ENCODE results near the gene NFASC.

NFASC gene

DNA sequence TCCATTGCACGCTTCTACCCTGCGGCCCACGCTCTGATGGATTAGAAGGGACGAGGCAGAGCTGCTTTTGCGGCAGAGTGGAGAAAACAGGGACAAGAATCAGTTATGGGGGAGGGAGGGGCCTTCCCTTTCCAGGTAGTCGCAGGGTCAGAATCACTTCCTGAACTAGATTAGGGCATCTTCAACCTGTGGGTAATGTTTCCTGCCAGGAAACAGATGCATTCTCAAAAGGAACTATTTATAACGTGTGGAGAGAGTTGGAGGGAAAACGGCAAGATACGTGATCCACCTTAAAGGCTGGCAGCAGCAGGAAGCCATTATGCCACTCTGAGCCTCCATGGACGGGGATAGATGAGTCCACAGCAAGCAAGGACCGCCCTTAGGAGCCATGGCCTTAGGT, 112.5 kb downstream of the NFASC start:
- DNase-seq (ENCODE audit: low spot score), result no peak

- no peak for DNase-seq (ENCODE audit: low spot score)
These were observed 113.2 kb downstream of the NFASC start for GRCh38 chr1:204983881-204984280.

- no peak for DNase-seq (ENCODE audit: low spot score)
These were observed 113.8 kb downstream of the NFASC start for GRCh38 chr1:204984499-204984898.

DNA sequence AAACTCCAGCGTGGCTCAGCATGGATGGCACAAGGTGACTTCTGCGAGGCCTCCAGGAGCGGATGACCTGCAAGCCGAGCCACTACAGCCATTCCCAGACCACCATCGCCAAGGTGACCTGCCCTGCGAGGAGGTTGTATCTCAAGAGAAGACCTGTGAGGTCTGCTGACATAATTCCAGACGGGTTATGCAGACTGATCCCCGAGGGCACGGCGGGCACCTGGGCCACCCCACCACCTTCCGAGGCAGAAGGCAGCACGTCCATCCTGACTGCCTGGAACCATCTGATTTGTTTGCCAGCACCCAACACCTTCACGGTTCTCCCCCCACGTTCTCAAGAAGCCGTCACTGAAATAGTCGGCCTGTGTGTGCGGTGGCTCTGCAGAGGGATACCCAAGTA, 115.5 kb downstream of the NFASC start:
- no peak for DNase-seq (ENCODE audit: low spot score)

DNA sequence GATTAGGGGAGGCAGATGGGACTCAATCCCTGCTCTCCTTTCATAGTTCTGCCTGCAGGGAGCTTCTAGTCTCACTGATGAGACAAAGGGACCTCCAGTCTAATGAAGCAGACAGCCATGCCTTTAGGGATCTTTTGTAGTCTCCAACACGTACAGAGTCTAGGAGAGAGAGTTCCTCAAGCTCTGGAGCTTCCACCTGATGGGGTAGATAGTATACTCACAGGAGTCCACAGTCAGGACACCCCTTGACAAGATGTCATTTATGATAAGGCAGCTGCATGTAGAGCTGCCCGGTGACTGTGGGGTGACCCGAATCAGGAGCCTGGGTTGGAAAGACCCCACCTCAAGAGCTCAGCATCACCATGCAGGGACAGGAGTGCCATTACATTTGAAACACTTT, 117.0 kb downstream of the NFASC start:
- DNase-seq (ENCODE audit: low spot score), result no peak

- DNase-seq (ENCODE audit: low spot score), result no peak
These were observed 117.5 kb downstream of the NFASC start for GRCh38 chr1:204988196-204988595.

DNA sequence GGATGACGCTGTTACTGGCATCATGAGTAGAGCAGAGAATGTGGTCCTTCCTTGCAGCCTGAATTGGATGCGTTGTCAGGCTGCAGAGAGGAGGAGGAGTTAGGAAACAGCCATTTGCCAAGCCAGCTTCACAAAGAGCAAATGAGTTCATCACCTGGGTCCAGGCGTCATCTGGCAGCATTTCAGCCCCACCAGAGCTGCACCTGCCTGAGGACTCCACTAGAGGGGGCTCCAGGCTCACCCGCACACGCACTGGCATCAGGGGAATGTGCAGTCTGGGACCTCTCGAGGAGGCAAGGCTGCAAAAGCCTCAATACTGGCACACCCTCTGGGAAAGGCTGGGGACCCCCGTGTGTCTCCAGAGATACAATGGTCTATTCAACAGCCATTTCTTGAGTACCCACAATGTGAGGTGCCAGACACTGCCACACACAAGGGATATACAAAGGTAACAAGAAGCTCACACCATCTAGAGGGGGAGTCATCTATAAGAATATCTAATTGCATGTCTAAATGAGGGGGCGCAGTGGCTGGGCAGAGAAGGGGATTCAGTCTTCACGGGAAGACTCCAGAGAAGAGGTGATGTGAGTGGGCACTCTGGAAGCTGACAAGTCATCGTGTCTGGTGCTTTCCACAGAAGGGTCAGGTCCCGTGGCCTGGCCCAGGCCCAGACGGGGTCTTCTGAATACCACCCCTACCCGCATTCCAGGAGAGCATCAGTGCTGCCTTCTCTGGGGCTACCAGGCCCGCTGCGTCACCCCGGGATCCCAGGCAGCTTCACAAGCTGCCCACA, 118.8 kb downstream of the NFASC start:
- peak; percentile 95 for DNase-seq (ENCODE audit: low spot score)

DNA sequence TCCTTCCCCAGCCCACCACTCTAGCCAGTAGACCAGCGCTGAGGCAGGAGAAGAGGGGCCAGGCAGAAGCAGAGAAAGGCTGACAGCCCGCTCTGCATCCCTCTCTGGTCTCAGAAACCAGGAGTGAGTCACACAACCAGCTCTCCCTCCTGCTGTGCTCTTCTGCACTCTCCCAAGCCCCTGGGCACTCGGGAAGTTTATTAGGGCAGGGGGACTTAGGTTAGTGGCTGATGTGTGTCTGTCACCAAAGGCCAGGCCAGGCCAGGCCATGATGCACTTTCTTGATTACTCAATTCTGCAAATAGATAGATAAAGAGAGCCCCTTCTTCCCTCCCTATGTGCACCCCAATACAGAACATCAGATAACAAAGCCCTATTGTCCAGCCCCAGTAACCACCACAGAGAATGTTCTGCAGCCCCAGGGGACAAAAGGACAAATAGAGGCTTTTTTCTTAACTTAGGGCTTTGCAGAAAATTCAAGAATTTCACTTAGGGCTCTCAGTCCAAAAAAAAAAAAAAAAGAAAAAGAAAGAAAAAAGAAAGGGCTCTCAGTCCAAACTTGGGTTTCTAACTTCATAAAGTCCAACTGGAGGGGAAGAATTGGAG, 119.5 kb downstream of the NFASC start:
- DNase-seq (ENCODE audit: low spot score), result no peak

GRCh38 chr1:204990721-204991341, 120.2 kb downstream of the NFASC start:
- DNase-seq (ENCODE audit: low spot score), result no peak

DNA sequence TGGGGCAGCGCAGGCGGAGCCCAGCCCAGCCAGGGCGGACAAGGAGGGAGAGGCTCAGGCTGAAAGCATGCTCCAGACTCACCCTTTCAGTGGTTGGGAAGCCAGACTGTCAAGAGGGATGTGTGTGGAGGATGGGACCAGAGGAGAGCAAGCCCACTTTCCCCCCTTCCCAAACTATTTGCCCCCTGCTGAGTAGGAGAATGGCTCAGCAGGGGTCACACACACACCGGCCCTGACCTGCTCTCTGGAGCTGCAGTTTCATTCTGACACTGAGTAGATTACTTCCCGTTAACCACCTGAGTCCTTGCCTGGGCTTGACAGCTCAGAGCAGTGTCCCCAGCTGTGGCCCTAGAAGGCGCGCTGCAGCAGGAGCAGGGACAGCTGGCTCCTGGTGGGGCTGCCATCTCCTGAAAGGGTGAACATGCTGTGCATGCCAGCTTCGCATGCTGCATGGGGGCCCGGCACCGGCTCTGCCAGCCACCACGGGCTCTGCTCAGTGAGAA, 120.7 kb downstream of the NFASC start:
- no peak for DNase-seq (ENCODE audit: low spot score)

DNA sequence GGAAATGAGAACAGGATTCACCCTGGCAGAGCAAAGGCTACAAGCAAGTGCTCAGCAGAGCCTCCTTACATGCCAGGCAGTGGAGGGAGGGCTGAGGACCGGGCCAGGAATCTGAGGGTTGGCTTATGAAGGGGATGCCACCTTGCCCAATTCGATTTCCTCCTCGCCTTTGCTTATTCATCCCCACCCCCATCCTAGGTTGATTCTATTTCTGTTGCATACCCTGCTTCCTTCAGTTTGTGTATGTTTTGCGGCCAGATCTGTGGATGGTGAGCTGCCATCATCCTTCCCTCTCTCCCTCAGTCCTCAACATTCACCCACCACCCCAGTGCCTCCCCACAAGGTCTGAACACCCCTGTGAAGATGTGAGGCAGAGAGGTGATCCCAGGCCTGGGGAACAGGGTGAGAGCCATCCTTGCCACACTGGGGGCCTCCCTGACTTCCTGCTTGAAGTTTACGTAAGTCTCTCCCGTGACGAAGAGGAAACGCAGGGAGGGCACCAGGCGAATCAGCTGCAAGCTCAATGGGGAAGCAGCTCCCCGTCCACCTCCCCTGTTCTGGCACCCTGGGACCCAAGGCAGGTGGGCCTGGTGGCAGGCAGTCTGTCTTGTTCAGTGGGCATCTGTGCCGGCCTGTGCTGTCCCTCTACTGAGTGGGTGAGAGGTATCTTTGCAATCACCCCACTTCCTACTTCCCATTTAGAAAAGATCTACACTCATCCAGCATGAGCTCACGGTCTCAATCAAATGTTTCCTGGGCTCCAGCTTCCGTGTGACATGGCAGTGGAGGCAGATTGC, 121.7 kb downstream of the NFASC start:
- DNase-seq (ENCODE audit: low spot score), result no peak

DNA sequence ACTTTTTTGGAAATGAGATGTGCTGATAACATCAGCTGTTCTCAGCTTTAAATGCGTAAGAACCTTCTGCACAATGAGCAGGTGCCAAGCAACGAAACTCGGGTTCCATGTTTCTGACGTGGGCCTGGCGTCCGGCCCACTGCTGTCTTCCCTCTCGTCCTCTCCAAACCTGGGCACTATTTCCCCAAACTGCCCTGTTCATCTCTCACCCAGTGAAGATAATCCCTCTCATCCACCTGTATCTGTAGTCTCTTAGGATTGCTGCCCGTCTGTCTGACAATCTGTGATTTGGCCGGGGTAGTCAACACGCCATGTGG, 122.3 kb downstream of the NFASC start:
- no peak for DNase-seq (ENCODE audit: low spot score)

DNA sequence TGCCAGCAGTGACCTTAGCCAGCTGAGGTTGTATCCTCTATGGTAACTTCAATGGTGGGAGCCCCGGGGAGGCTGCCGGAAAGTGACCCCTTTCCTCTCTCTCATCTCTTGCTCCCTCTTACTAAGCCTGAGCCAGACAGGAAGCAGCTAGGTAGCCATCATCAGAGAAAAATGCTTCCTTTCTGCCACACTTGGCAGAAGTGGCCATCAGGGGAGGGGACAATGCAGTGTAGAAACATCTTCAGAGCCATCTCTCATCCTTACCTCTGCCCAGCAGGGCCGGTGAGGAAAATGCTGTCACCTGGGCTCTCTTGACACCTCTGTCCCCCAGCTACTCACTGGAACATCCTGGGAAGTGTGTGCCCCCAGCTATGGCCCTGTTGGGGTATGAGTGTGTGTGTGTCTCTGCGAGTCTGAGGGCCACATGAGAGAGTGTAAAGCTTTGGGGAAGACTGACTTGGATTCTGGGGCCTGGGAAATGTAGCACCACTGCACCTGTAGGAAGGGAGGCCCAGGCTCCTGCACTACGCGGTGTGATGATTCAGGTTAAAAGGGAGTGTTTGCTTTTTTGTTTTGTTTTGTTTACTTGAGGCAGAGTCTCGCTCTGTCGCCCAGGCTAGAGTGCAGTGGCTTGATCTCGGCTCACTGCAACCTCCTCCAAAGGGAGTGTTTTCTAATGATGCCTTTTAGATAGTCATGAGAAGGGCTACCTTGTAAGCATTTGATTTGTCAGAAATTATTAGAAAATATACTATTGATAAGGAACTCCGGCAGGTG, 123.6 kb downstream of the NFASC start:
- no peak for DNase-seq (ENCODE audit: low spot score)

DNA sequence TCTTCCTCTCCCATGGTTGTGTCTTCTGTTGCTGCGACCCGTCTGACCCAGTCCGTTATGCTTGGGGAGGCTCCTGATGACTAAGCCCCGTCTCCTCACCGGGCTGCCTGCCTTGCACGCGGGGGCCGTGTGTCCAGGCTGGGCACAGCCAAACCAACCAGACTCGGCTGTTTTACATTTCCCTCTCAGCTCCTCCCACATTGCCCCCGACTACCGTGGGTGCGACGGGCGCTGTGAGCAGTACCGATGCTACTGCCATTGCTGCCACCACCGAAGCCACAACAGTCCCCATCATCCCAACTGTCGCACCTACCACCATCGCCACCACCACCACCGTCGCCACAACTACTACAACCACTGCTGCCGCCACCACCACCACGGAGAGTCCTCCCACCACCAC, 126.3 kb downstream of the NFASC start:
- DNase-seq (ENCODE audit: low spot score), result no peak

DNA sequence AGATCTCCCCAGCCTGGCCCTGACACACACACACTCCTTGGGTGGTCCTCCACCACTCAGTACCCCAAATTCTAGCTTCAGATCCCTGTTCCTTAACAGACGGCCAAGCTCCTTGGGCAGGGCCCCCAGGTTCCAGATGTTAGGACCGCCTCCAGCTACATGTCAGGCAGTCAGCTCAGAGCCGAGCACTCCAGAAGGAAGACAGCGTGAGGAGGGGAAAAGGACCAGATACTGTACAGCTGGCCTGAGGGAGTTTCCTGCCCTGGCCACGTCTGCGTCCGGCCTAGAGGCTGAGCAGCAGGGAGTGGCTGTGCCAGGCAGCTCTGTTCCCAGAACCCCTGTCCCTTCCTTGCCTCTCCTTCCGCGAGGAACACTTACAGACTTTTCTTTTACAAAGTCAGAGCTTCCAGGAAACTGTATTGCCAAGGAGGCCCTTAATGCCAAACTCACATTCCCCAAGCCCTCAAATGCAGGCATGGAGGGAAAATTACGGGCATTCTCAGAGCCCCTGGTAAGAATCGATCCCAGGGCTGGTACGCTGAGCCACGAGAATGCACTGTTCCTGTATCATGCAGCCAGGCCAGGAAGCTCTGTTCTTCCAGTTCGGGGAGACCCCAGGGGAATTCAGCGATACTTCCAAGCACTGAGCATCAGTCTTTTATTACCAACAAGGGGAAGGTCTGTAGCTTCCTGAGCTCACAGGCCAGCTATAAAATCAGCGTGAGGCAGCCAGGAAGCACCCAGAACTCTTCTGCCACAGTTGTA, 127.1 kb downstream of the NFASC start:
- DNase-seq (ENCODE audit: low spot score), result no peak

- DNase-seq (ENCODE audit: low spot score), result no peak
These were observed 130.5 kb downstream of the NFASC start for GRCh38 chr1:205001162-205001561.

DNA sequence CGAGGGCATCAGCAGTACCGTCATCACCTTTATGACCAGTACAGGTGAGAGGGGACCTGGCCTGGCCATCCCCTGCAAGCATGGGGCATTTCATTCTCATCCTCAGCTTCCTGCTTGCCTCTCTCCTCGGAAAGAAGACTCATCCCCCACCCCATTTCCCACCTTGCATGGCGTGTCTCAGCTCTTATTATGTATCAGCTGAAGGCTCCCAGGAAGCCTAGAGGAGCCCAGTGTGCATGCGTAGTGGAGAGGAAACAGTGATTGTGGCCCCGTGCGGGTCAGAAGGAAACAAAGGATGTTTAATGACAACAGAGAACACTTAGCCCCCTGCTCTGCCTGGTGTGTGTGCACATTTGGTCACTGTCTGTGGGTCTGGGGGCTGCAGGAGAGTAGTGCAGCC, 132.0 kb downstream of the NFASC start:
- DNase-seq (ENCODE audit: low spot score), result no peak

DNA sequence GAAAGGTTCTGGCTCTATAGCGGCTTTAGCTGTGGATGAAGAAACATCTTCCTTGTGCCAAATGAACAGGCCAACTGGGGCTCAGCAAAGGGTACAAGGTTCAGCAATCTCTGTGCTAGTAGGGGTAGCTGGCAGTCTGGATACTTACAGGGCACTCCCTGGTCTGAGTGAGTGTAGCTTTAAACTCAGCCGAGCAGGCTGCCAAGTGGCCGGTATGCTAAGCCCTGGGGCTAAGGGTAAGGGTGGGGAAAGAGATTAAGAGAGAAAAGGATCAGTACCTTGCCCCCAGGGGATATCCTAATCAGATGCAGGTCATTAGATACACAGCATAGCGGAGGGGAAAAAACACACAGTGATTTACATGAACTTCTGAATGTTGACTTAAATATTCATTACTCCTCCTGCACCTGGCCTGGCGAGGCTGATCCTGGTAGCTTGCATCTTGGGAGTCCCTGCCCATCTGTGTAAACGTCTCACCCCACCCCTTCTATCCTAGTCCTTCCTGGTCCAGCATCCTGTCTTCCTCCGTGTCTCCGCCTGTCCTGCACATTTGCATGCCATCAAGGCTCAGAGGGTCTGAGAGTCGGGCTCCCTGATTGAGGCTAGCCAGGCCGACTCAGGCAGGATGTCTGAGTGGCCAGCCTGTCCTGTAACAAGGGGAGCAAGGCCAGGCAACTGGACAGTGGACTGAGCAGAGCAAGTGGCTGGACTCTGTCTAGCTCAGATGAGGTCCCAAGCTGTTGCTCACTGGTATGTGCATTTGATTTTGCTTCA, 132.9 kb downstream of the NFASC start:
- DNase-seq (ENCODE audit: low spot score), result no peak

- DNase-seq (ENCODE audit: low spot score), result no peak
These were observed 133.7 kb downstream of the NFASC start for GRCh38 chr1:205004351-205004750.

GRCh38 chr1:205008896-205009295, 138.2 kb downstream of the NFASC start:
- DNase-seq (ENCODE audit: low spot score), result no peak

All from HuH-7 (cell line).